Osteoblast (primary cell): ENCODE data around the gene UNC5A. TPM values are rescaled to one million over a fixed set of nuclear protein-coding genes. Genes with fewer than 3 reads are reported as not detected.
A peak's percentile ranks its signal among the peaks of the same experiment; 100 is the strongest.

Source experiments
- DNase-seq: peaks from one replicate; pipeline ENCODE4 v3.0.0; 2011; ENCODE audit warnings: low spot score, mixed read lengths; ENCODE audit not compliant: insufficient read length; ENCODE audit errors: missing footprints
- H2AFZ ChIP-seq: 2 replicates; pipeline ENCODE4 v1.6.0; 2011; ENCODE audit warnings: mild to moderate bottlenecking, low read length
- H3K27ac ChIP-seq: 2 replicates; pipeline ENCODE4 v1.5.1; 2011; ENCODE audit warnings: mild to moderate bottlenecking, low read depth, low read length, moderate library complexity
- H3K27me3 ChIP-seq: 2 replicates; pipeline ENCODE4 v1.6.0; 2012; ENCODE audit warnings: mild to moderate bottlenecking, control low read depth, inconsistent platforms, low read length, moderate library complexity; ENCODE audit not compliant: insufficient read depth
- H3K36me3 ChIP-seq: 2 replicates; pipeline ENCODE4 v1.5.1; 2011; ENCODE audit warnings: mild to moderate bottlenecking, low read length, control low read depth, moderate library complexity; ENCODE audit not compliant: insufficient read depth
- H3K4me1 ChIP-seq: 2 replicates; pipeline ENCODE4 v1.5.1; 2011; ENCODE audit warnings: mild to moderate bottlenecking, low read length, control low read depth, moderate library complexity; ENCODE audit not compliant: insufficient read depth
- H3K4me2 ChIP-seq: 2 replicates; pipeline ENCODE4 v1.6.0; 2011; ENCODE audit warnings: mild to moderate bottlenecking, low read length; ENCODE audit not compliant: insufficient read depth
- H3K4me3 ChIP-seq: fragments of 200-600 bp; sonication (generic); 3 replicates; pipeline ENCODE4 v1.5.1; 2012; ENCODE audit warnings: mild to moderate bottlenecking, low read length, inconsistent platforms; ENCODE audit not compliant: insufficient read depth
- H3K79me2 ChIP-seq: 2 replicates; pipeline ENCODE4 v1.6.0; 2012; ENCODE audit warnings: mild to moderate bottlenecking, low read length, control low read depth, inconsistent platforms; ENCODE audit not compliant: insufficient read depth
- H3K9me3 ChIP-seq: 2 replicates; pipeline ENCODE4 v1.5.1; 2011; ENCODE audit warnings: low read depth, low read length, control low read depth
- H4K20me1 ChIP-seq: 2 replicates; pipeline ENCODE4 v1.6.0; 2012; ENCODE audit warnings: mild to moderate bottlenecking, low read length, control low read depth; ENCODE audit not compliant: insufficient read depth
- CTCF ChIP-seq: IDR thresholded peaks from 2 replicates; pipeline ENCODE4 v1.5.1; 2011; ENCODE audit warnings: mild to moderate bottlenecking, low read depth, low read length, moderate library complexity; ENCODE audit errors: extremely low read depth
- total RNA-seq: library from RNA; depleted of rRNA; stranded (reverse); fragments of >200 nt; gene quantifications from 2 replicates; pipeline ENCODE4 v1.2.3, GENCODE V29; 2012

UNC5A gene
- total RNA-seq, 1 donor: not detected

GRCh38 chr5:176775409-176775808 is 35.0 kb upstream of the UNC5A start:
- Histone ChIP-seq H3K9me3 (no peaks in the 10 kb centered on the region), H3K4me1 (no peaks in the 10 kb centered on the region), H3K79me2 (no peaks in the 10 kb centered on the region), H3K4me2 (no peak overlapping the region), H3K36me3 (no peaks in the 10 kb centered on the region), H2AFZ (no peak overlapping the region), H3K27me3 (peaks cover 19% of the 10 kb centered on the region), H3K4me3 (no peak overlapping the region), H4K20me1 (no peaks in the 10 kb centered on the region), H3K27ac (no peak overlapping the region)
- DNase-seq: no peak
- no peak for TF ChIP-seq CTCF

- H2AFZ ChIP-seq: no peak overlapping the region
- no peak overlapping the region for H3K4me3 ChIP-seq
- H4K20me1 ChIP-seq: no peaks in the 10 kb centered on the region
- H3K4me2 ChIP-seq: no peak overlapping the region
- no peak for TF ChIP-seq CTCF
- H3K27ac ChIP-seq: no peak overlapping the region
- peak; percentile 42 for DNase-seq
- H3K4me1 ChIP-seq: no peaks in the 10 kb centered on the region
- no peaks in the 10 kb centered on the region for H3K9me3 ChIP-seq
- H3K27me3 ChIP-seq: peaks cover 25% of the 10 kb centered on the region
- no peaks in the 10 kb centered on the region for H3K79me2 ChIP-seq
- no peaks in the 10 kb centered on the region for H3K36me3 ChIP-seq
These were observed 34.1 kb upstream of the UNC5A start for GRCh38 chr5:176776141-176776865.

- DNase-seq: no peak
- no peaks in the 10 kb centered on the region for H3K9me3 ChIP-seq
- no peak overlapping the region for H3K4me2 ChIP-seq
- H3K79me2 ChIP-seq: no peaks in the 10 kb centered on the region
- peaks cover 22% of the 10 kb centered on the region for H3K27me3 ChIP-seq
- H3K4me1 ChIP-seq: no peaks in the 10 kb centered on the region
- no peak for TF ChIP-seq CTCF
- H2AFZ ChIP-seq: no peak overlapping the region
- H4K20me1 ChIP-seq: no peaks in the 10 kb centered on the region
- H3K36me3 ChIP-seq: no peaks in the 10 kb centered on the region
- no peak overlapping the region for H3K27ac ChIP-seq
- H3K4me3 ChIP-seq: no peak overlapping the region
These were observed 33.4 kb upstream of the UNC5A start for GRCh38 chr5:176776916-176777315.

- no peak for DNase-seq
- no peak overlapping the region for H3K27ac ChIP-seq
- no peak overlapping the region for H2AFZ ChIP-seq
- no peaks in the 10 kb centered on the region for H3K36me3 ChIP-seq
- H4K20me1 ChIP-seq: no peaks in the 10 kb centered on the region
- H3K79me2 ChIP-seq: no peaks in the 10 kb centered on the region
- H3K4me2 ChIP-seq: no peak overlapping the region
- H3K4me1 ChIP-seq: no peaks in the 10 kb centered on the region
- no peak overlapping the region for H3K4me3 ChIP-seq
- no peak for TF ChIP-seq CTCF
- H3K9me3 ChIP-seq: no peaks in the 10 kb centered on the region
- peaks cover 22% of the 10 kb centered on the region for H3K27me3 ChIP-seq
These were observed 31.4 kb upstream of the UNC5A start for GRCh38 chr5:176778921-176779465.
